ENCODE measurements around the gene RNF223.

The RNF223 gene

DNA sequence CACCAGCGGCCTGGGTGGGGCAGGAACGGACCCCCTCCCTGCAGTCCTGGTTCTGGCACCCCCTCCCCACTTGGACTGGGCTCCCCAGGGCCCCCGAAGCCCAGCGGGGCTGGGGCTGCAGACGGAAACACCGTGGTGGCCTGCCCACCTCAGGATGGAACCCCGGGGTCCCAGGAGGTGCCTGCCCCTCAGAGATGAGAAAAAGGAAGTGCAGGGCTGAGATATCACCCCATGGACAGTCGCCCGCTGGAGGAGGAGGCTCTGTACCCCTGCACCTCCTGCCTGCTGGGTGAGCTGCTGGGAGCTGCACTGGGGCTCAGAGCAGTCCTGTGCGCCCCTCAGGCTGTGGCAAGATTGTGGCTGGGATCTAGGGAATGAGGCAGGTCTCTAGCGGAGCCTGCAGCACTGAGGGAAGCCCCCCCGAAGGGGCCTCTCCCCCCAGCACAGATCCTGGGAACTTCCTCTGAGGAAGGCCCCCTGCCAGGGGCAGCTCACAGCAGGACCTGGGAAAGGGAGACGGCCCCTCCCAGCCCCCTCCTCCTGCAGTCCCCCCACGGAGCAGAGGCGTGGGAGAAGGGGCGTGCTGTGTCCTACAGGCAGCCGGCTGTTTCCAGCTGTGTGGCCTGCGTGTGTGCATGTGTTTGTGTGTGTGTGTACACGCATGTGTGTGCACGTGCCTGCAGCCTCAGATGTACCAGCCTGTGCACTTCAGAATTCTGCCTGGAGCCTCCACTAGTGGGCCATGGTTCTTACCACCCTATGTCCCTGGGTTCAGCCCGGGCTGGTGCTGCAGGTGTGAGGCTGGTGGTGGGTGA lies 47.3 kb downstream of the RNF223 start:
- no peak for ATAC-seq
- no peak for DNase-seq

DNA sequence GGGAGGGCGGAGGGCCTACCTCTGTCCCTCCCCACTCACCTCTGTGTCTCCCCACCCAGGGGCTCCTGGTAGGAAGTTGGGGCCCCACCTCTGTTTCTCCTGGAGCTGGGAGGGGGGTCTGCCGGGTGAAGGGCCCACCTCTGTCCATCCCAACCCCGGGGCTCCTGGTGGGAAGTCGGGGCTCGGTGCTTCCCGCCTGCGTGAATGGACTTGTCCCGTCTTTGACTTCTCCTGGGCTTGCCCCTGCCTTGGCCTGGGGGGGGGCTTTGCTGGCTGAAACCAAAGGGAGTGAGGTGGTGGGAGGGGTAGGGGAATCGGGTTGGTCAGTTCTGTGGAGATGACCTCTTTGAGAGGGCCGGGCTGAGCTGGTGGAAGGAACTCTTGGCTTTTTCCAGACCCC lies 48.4 kb downstream of the RNF223 start:
- ATAC-seq: no peak
- DNase-seq: no peak

DNA sequence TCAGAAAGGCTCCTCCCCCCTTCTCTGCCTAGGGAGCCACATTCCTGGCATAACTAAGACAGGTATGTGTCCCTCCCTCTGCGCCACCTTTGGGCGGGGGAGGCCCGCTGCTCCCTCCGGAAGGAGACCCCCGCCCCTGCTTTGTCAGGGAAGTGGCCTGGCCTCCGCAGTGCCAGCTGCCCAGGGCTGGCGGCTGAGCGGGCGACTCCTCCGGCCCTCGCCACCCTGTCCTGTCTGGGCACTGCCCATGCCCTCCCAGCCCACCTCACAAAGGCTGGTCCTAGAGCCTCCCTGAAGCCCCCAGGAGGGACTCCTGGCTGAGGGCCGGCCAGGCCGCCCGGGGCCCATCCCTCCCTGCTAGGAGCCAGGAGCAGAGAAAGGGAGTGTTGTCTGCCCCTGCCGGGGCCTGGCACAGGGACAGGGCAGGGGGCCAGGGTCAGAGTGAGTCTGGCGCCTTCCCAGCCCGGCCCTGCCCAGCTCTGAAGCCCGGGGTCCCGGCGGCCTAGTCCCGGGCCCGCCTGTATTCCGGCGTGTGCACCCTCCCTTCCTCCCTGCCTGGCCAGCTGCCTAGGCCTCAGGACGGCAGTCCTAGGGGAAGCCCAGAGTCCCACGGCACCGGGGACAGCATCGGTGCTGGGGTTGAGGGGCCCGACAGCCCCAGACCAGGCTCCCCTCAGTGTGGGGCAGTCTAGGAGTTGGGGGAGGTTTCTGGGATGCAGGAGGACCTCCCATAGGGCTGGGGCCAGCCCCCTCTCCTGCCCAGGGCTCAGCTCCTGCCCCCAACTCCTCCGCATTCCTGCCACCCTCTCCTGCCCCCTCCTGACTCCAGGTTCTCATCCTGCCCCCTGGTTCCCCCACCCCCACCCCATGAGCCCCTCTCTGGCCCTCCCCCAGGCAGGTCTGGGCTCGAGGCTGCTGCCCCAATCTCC lies 49.1 kb downstream of the RNF223 start:
- ATAC-seq (no peak), DNase-seq (no peak)

DNA sequence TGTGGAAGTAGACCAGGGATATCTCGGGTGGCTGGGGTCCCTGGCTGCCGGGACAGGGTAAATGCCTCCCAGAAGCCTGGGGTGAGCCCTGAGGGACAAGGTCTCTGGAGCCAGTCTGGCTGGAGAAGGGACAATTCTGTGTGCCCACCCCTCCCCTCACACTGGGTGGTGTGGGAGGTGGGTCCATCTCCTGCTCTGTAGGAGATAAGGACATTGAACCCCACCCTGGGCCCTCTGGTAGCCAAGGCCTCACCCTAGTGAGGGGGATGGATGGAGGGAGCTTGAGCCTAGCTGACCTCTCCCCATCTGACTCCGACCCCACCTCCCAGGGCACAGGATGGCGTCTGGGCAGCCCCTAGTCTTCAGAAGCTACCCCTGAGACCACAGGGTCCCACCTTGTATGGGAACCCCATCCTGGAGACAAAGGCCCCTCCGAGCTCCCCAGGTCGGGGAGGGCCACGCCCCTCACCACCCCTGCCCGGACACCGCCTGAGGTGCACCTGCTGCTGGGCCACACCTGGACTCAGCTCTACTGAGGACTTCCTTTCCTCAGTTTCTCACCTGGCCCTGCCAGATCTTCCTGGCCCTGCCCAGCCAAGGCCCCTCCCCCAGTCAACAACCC lies 49.8 kb downstream of the RNF223 start:
- ATAC-seq: no peak
- DNase-seq: no peak

DNA sequence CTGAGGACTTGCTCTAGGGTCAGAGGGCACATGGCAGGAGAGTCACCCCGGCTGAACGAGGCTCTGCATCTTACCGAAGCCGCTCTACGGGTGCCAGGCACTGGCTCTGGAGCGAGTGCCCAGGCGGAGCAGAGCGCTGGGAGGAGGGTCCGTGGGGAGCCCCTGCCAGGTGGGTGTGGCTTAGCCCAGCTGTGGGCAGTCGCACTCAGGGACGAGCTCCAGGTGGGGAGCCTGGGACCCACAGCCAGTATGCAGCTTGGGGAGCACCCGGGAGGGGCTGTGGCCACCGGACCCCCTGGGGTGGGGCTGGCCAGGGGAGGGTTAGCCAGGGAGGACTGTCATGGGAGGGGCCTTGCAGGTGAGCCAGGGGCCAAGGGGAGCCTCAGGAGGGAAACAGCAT lies 50.4 kb downstream of the RNF223 start:
- ATAC-seq: no peak

DNA sequence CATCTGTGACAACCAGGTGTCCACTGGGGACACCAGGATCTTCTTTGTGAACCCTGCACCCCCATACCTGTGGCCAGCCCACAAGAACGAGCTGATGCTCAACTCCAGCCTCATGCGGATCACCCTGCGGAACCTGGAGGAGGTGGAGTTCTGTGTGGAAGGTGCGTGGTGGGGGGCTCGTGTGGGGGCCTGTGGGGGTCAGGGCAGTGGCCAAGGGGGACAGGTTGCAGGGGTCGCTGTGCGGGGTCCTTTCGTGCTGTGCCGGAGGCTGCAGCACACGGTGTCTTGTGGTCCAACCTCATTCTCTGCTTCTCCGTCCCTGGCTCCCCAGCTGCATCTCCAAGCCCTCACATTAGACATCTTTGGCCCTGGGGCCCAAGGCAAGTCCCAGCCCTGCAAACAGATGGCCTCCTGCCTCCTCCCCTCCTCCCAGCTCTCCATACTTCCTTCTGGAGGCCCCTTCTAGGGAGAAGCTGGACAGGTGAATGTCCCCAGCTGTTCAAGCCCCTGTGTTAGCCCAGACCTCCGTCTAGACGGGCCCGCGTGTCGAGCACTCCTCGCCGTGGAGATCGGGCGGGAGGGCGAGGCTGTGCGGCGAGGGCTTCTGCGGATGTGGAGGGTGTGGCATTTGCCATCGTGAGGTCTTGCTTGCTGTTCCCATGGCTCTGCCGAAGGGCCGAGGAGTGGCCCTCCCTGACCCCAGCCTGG lies 51.6 kb downstream of the RNF223 start:
- DNase-seq (no peak), ATAC-seq (no peak)

More for the DNA sequence above, 50.4 kb downstream of the RNF223 start:
- DNase-seq: no peak

DNA sequence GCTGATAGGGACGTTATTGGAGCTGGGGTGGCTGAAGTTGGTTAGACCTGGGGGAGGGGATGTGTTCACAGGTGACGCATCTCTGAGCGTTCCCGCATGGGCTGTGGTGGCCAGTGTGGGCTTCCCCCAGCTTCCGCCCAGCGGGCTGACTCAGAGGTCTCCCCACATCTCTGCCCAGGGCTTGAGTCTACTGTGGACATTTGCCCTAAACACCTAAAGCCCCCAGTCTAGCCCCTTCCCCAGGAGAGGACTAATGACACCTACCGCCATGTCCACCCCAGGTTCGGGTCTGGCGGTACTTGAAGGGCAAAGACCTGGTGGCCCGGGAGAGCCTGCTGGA lies 52.2 kb downstream of the RNF223 start:
- ATAC-seq: no peak

DNA sequence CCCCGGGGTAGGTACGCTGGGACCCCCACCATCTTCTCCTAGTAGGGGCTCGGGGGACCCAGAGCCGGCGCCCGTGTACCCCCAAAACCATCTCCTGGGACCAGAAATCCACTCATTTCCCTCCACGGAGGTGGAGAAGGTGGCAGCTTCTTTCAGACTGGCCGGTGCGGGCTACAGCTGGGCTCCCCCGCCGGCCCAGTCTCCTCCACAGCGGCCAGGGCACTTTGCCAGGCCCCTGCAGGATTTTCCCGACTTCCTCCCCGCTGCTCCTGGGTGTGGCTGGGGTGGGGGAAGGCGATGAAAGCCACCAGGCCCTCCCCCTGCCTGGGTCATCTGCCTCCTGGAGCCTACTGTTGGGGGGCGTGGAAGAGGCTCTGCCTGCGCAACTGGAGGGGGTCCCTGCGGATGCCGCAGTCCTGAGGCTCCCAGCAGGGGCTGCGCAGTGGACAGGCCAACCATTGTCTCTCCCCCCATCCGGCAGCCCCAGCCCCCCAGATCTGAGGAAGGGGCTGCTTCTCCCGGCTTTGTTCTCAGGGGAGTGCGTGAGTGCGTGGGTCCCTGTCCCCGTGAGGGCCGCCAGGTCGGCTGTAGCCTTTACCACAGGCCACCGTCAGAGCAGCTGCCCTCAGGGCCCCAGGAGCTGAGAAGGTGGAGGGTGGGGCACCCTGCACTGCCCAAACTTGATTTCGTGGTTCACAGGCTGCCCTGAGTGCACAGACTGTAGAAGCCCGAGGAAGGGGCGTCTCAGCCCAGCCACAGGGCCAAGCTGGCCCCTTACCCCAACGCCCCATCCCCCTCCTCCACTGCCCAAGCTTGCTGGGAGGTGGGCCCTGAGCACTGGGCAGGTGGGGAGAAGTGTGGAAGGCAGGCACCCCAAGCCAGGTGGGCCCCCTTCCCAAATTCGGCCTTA lies 52.8 kb downstream of the RNF223 start:
- ATAC-seq (no peak), DNase-seq (no peak)

More for the DNA sequence above, 52.2 kb downstream of the RNF223 start:
- DNase-seq: no peak
